Lung microvascular endothelial cell (primary cell): Measurements from ENCODE around the gene PANK3. TPM values are rescaled to one million over a fixed set of nuclear protein-coding genes. Genes with fewer than 3 reads are reported as not detected.
"Not testable (repeated sequence)": the region's sequence is repeated elsewhere in the genome, so short reads cannot be mapped to it uniquely, and the experiment has no call there.

Source experiments
- DNase-seq, 2 donors: peaks; one replicate each; pipeline versions ENCODE4 v3.0.0 to v3.0.0-alpha.2; 2010; ENCODE audit warnings: low read depth in 2 of 2
- total RNA-seq: library from RNA; depleted of rRNA; stranded (reverse); fragments of >200 nt; gene quantifications from 2 replicates; pipeline ENCODE4 v1.2.1, GENCODE V29; 2014

The PANK3 gene
- total RNA-seq, 1 donor from 2014 or later: 63.1 TPM

- DNase-seq: not testable (repeated sequence)
Observed at GRCh38 chr5:168596122-168596521, 17.0 kb upstream of the PANK3 start.

GRCh38 chr5:168592014-168592368, 12.8 kb upstream of the PANK3 start:
- no peak for DNase-seq

- DNase-seq: no peak
Observed at GRCh38 chr5:168591302-168592013, 12.3 kb upstream of the PANK3 start.

- DNase-seq: no peak
Observed at GRCh38 chr5:168590666-168591065, 11.5 kb upstream of the PANK3 start.

GRCh38 chr5:168587987-168588386, 8.8 kb upstream of the PANK3 start:
- DNase-seq: no peak

GRCh38 chr5:168585119-168585856, 6.1 kb upstream of the PANK3 start:
- peak in 1 of 2 donors; percentile 51 for DNase-seq

- DNase-seq: no peak
Observed at GRCh38 chr5:168583742-168584482, 4.7 kb upstream of the PANK3 start.

GRCh38 chr5:168580814-168581469, 1.8 kb upstream of the PANK3 start:
- not testable (repeated sequence) for DNase-seq

GRCh38 chr5:168580227-168580508, 1.0 kb upstream of the PANK3 start:
- no peak for DNase-seq

- DNase-seq: peak; percentile 98 to 99
Observed at GRCh38 chr5:168579488-168580226, 489 bp upstream of the PANK3 start.

- DNase-seq: peak; percentile 25 to 29
Observed at GRCh38 chr5:168578006-168578405, 1.2 kb downstream of the PANK3 start.

- DNase-seq: no peak
Observed at GRCh38 chr5:168575391-168576372, 3.5 kb downstream of the PANK3 start.

- not testable (repeated sequence) for DNase-seq
Observed at GRCh38 chr5:168574156-168574555, 5.0 kb downstream of the PANK3 start.

GRCh38 chr5:168573663-168574062, 5.5 kb downstream of the PANK3 start:
- DNase-seq: not testable (repeated sequence)

- DNase-seq: no peak
Observed at GRCh38 chr5:168570490-168571328, 8.5 kb downstream of the PANK3 start.

- DNase-seq: no peak
Observed at GRCh38 chr5:168568738-168569137, 10.4 kb downstream of the PANK3 start.

- DNase-seq: no peak
Observed at GRCh38 chr5:168563959-168564358, 15.2 kb downstream of the PANK3 start.

GRCh38 chr5:168562279-168562678, 16.9 kb downstream of the PANK3 start:
- no peak for DNase-seq

- no peak for DNase-seq
Observed at GRCh38 chr5:168557389-168557788, 21.8 kb downstream of the PANK3 start.
